ENCODE data around the gene AFTPH. TPM values are rescaled to one million over a fixed set of nuclear protein-coding genes. Genes with fewer than 3 reads are reported as not detected.

Gene AFTPH
- total RNA-seq, 6 experiments from 2014 or later, result 14.9 to 24.4 (median 19.8) TPM

DNA sequence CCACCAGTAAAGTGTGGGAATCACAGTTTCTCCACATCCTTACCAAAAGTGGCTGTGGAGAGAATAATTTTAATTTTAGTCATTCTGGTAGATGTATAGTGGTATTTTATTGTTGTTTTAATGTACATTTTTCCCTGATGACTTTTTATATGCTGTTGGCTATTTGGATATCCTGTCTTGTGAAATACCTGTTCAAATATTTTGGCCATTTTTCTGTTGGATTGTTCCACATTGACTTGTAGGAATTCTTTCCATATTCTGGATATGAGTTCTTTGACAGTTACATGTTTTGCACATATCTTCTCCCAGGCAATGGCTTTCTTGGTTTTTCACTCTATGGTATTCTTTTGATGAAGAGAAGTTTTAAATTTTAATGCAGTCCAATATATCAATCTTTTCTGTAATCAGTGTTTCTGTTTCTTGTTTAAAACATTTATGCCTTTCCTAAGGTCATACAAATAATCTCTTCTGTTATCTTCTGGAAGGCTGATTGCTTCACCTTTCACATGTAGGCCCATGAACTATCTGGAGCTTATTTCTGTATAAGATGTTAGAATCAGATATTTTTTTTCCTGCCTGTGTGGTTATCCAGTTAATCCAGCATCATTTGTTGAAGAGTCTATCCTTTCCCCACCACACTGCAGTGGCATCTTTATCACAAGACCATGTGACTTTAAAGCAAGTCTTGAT, 19.0 kb downstream of the AFTPH start:
- no peak for TF ChIP-seq POLR2A (IDR thresholded peaks at IDR 0.05)
- TF ChIP-seq, protein P1, sequence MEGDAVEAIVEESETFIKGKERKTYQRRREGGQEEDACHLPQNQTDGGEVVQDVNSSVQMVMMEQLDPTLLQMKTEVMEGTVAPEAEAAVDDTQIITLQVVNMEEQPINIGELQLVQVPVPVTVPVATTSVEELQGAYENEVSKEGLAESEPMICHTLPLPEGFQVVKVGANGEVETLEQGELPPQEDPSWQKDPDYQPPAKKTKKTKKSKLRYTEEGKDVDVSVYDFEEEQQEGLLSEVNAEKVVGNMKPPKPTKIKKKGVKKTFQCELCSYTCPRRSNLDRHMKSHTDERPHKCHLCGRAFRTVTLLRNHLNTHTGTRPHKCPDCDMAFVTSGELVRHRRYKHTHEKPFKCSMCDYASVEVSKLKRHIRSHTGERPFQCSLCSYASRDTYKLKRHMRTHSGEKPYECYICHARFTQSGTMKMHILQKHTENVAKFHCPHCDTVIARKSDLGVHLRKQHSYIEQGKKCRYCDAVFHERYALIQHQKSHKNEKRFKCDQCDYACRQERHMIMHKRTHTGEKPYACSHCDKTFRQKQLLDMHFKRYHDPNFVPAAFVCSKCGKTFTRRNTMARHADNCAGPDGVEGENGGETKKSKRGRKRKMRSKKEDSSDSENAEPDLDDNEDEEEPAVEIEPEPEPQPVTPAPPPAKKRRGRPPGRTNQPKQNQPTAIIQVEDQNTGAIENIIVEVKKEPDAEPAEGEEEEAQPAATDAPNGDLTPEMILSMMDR (IDR thresholded peaks at IDR 0.05), result no peak
- Histone ChIP-seq H3K27ac (peak overlapping the region; percentile 33 to 49 (median 39)), H3K9me3 (no peaks in the 10 kb centered on the region), H3K36me3 (no peaks in the 10 kb centered on the region), H3K27me3 (no peaks in the 10 kb centered on the region), H3K4me1 (peaks cover 0 to 46% (median 13%) of the 10 kb centered on the region in 4 donors), H3K4me3 (peak overlapping the region in 1 of 3 donors; percentile 1)
- ATAC-seq, result peak; percentile 47 to 61 (median 56)
- intact Hi-C loops (cut with DNase I), result no loop called here
- no peak for DNase-seq

DNA sequence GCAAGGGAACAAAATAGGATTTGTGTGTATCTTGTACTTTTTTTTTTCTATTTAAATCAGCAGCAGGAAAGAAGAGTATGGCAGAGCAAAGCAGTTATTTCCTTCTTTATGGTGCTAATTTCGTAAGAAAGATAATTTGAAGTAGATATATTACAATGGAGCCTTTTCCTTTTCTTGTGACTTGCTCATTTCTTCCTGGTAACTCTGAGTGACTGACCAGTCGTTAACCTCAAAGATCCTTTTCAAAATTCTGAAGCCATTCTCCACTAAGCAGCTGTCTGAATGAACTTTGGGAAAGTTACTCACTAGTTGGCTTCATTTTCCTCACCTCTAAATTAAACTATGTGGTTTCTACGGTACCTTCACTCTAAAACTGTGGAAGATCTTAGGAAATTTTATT, 24.6 kb downstream of the AFTPH start:
- intact Hi-C loops (cut with DNase I), result no loop called here
- no peak for DNase-seq
- Histone ChIP-seq H3K27me3 (no peaks in the 10 kb centered on the region), H3K36me3 (peaks cover 0 to 4% (median 0%) of the 10 kb centered on the region in 4 donors), H3K9me3 (no peaks in the 10 kb centered on the region), H3K27ac (no peak overlapping the region), H3K4me1 (peaks cover 0 to 10% (median 3%) of the 10 kb centered on the region in 4 donors), H3K4me3 (no peak overlapping the region)
- peak in 1 of 4 donors; percentile 35 for ATAC-seq
- TF ChIP-seq POLR2A (IDR thresholded peaks at IDR 0.05), result no peak
- TF ChIP-seq, protein P1 (IDR thresholded peaks at IDR 0.05), result no peak
- WGBS (ENCODE audit: insufficient coverage, low coverage, low lambda C conversion rate, missing lambda C conversion rate), result 39% methylated on average over 3 of the region's 3 CpGs

DNA sequence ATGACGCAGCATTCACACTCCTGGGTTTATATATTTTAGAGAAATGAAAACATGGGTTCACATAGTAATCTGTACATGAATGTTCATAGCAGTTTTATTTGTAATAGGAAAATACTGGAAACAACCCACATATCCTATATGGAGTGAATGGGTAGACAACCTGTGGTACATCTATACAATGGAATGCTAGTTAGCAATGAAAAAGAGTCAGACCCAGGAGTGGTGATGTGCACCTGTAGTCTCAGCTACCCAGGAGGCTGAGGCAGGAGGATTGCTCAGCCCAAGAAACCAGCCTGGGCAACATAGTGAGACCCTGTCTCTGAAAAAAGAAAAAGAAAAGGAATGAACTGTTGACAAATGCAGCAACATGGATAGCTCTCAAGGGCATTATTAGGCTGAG, 25.9 kb downstream of the AFTPH start:
- H3K27ac ChIP-seq, result no peak overlapping the region
- no peaks in the 10 kb centered on the region for H3K4me1 ChIP-seq
- H3K36me3 ChIP-seq, result peaks cover 0 to 4% (median 0%) of the 10 kb centered on the region in 4 donors
- no peak for TF ChIP-seq POLR2A (IDR thresholded peaks at IDR 0.05)
- TF ChIP-seq, protein P1 (IDR thresholded peaks at IDR 0.05), result no peak
- no peak overlapping the region for H3K4me3 ChIP-seq
- intact Hi-C loops (cut with DNase I), result no loop called here
- 93% methylated on average over 1 of the region's 1 CpG for WGBS (ENCODE audit: insufficient coverage, low coverage, low lambda C conversion rate, missing lambda C conversion rate)
- H3K27me3 ChIP-seq, result no peaks in the 10 kb centered on the region
- ATAC-seq (no peak), DNase-seq (no peak)
- H3K9me3 ChIP-seq, result no peaks in the 10 kb centered on the region

DNA sequence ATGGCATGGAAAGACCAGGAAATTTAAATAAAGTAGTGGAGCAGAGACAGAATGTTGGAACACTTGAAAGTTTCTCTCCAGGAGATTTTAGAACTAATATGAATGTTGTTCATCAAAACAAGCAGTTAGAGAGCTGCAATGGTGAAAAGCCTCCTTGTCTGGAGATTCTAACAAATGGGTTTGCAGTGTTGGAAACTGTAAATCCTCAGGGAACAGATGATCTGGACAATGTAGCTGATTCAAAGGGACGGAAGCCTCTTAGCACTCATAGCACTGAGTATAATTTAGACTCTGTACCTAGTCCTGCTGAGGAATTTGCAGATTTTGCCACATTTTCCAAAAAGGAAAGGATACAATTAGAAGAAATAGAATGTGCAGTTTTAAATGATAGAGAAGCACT, 27.7 kb downstream of the AFTPH start:
- TF ChIP-seq, protein P1 (IDR thresholded peaks at IDR 0.05), result no peak
- TF ChIP-seq POLR2A (IDR thresholded peaks at IDR 0.05), result no peak
- no peaks in the 10 kb centered on the region for H3K27me3 ChIP-seq
- H3K4me3 ChIP-seq, result no peak overlapping the region
- no peak overlapping the region for H3K27ac ChIP-seq
- ATAC-seq, result no peak
- intact Hi-C loops (cut with DNase I), result no loop called here
- peaks cover 0 to 4% (median 0%) of the 10 kb centered on the region in 4 donors for H3K36me3 ChIP-seq
- DNase-seq, result no peak
- WGBS (ENCODE audit: insufficient coverage, low coverage, low lambda C conversion rate, missing lambda C conversion rate), result no CpG with 5 or more reads among the region's 1 CpG
- no peaks in the 10 kb centered on the region for H3K4me1 ChIP-seq
- no peaks in the 10 kb centered on the region for H3K9me3 ChIP-seq

Measured in right lobe of liver (tissue), 6 donors.